Mammary epithelial cell (primary cell): ENCODE measurements around the gene KCNAB2.

Experiments used
- CTCF ChIP-seq, 2 donors: IDR thresholded peaks in 1 of 2; conservative IDR thresholded peaks in 1 of 2; 2 replicates each; pipeline ENCODE4 v1.5.1; 2011 to 2012; ENCODE audit warnings: inconsistent platforms in 2 of 2, low read length in 2 of 2, mild to moderate bottlenecking in 2 of 2, control low read depth in 1 of 2, low read depth in 1 of 2; ENCODE audit not compliant: insufficient read depth in 1 of 2; ENCODE audit errors: extremely low read depth in 1 of 2
- EZH2 ChIP-seq: IDR thresholded peaks from 2 replicates; pipeline ENCODE4 v1.6.1; 2012; ENCODE audit warnings: low read length, inconsistent platforms, borderline replicate concordance

GRCh38 chr1:6111571-6111970 is 65.9 kb downstream of the KCNAB2 start:
- TF ChIP-seq CTCF (conservative IDR thresholded peaks at IDR 0.05 in 1 of 2, IDR thresholded peaks at IDR 0.05 in 1 of 2; ENCODE audit: extremely low read depth in 1 of 2, insufficient read depth in 1 of 2, low read depth in 1 of 2, low read length in 2 of 2) (no peak), EZH2 (no peak)
